Rectal smooth muscle tissue (tissue), 1 donor: Measurements from ENCODE around the gene FBP2.
"Not testable (repeated sequence)": the region's sequence is repeated elsewhere in the genome, so short reads cannot be mapped to it uniquely, and the experiment has no call there.

Experiments
- H3K27ac ChIP-seq: one replicate; pipeline ENCODE4 v1.7.0; 2013; ENCODE audit warnings: low read depth, low read length, inconsistent platforms
- H3K27me3 ChIP-seq: one replicate; pipeline ENCODE4 v1.7.0; 2013; ENCODE audit warnings: low read length; ENCODE audit not compliant: control insufficient read depth, insufficient read depth
- H3K36me3 ChIP-seq: one replicate; pipeline ENCODE4 v1.7.0; 2013; ENCODE audit warnings: low read length; ENCODE audit not compliant: control insufficient read depth, insufficient read depth
- H3K4me1 ChIP-seq: one replicate; pipeline ENCODE4 v1.7.0; 2013; ENCODE audit warnings: low read length; ENCODE audit not compliant: control insufficient read depth, insufficient read depth
- H3K4me3 ChIP-seq: one replicate; pipeline ENCODE4 v1.7.0; 2013; ENCODE audit warnings: low read length
- H3K9ac ChIP-seq: one replicate; pipeline ENCODE4 v1.7.0; 2013; ENCODE audit warnings: low read length

Gene FBP2

DNA sequence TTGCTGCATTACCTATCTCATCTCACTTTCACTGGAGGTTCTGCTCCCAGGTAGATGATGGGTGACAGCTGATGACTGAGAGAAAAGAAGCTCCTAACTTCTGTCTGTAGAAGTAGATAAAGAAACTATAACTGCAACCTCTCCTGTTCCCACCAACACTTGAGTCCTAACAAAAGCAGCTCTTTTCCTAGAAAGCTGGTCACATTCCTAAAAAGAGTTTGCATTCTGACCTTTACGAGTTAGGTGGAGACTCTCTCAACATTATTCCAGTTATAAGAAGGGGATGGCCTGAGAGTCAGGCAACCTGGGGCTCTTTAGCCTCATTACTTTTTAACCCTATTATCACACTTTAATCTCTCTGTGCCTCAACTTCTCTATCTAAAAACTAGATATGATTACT is 47.7 kb downstream of the FBP2 start:
- no peak overlapping the region for H3K4me3 ChIP-seq
- H3K9ac ChIP-seq, result no peak overlapping the region
- no peaks in the 10 kb centered on the region for H3K4me1 ChIP-seq
- H3K36me3 ChIP-seq, result no peaks in the 10 kb centered on the region
- no peaks in the 10 kb centered on the region for H3K27me3 ChIP-seq
- H3K27ac ChIP-seq, result no peak overlapping the region

DNA sequence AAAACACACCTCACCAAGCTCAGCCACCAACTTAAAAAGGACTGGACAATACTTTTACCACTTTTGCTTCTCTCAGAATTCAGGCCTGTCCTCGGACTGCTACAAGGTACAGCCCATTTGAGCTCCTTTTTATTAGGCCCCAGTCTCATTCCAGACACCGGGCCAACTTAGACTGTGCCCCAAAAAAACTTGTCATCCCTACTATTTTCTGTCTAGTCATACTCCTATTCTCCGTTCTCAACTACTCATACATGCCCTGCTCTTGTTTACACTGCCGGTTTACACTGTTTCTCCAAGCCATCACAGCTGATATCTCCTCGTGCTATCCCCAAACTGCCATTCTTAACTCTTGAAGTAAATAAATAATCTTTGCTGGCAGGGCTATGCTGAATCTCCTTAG is 49.3 kb downstream of the FBP2 start:
- H3K9ac ChIP-seq, H3K4me1 ChIP-seq, H3K36me3 ChIP-seq, H3K27me3 ChIP-seq, H3K4me3 ChIP-seq, H3K27ac ChIP-seq: not testable (repeated sequence)

DNA sequence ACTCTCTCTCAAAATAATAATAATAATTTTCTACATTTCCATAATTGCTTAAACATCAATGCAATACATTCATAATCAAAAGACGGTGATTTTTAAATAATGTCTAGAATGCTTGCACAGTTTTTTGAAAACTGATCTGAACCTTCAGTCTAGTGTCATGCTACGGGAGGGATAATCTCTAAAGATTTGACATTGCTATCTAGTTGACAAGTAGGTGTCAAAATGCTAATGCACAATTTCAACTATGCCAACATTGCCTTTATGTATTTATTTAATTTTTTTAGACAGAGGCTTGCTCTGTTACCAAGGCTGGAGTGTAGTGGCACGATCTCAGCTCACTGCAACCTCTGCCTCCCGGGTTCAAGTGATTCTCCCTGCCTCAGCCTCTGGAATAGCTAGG is 54.7 kb downstream of the FBP2 start:
- H3K4me1 ChIP-seq, result no peaks in the 10 kb centered on the region
- no peak overlapping the region for H3K9ac ChIP-seq
- no peaks in the 10 kb centered on the region for H3K36me3 ChIP-seq
- no peaks in the 10 kb centered on the region for H3K27me3 ChIP-seq
- H3K27ac ChIP-seq, result no peak overlapping the region
- H3K4me3 ChIP-seq, result no peak overlapping the region

DNA sequence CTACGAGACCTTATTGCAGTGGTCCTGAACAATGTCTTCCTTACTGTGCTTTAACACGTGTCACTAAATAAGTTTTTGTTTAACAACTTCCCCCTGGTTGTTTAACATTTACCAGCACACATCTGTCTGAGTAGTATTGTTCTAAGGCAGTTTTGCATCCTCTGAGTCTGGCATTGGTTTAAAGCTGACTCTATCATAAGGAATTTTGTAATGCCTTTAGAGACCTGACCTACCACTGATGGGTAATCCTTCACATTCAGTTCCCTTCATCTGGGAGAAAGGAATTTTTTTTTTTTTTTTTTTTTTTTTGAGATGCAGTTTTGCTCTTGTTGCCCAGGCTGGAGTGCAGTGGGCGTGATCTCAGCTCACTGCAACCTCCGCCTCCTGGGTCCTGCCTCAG is 58.7 kb downstream of the FBP2 start:
- Histone ChIP-seq H3K4me3 (no peak overlapping the region), H3K36me3 (no peaks in the 10 kb centered on the region), H3K9ac (no peak overlapping the region), H3K27me3 (no peaks in the 10 kb centered on the region), H3K27ac (no peak overlapping the region), H3K4me1 (no peaks in the 10 kb centered on the region)

DNA sequence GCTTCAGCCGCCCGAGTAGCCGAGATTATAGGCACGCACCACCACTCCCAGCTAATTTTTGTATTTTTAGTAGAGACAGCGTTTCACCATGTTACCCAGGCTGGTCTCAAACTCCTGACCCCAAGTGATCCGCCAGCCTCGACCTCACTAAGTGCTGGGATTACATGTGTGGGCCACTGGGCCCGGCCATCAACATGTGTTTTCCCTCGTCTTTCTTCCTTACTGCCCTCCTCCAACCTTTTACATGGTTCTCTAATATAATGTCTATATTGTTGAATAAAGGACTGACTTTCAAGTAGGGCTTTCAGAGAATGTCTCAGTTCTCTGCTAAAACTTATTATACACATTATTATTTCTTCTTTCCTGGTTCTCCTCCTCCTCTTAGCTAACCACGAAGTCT is 60.0 kb downstream of the FBP2 start:
- Histone ChIP-seq H3K9ac (no peak overlapping the region), H3K4me3 (no peak overlapping the region), H3K27ac (no peak overlapping the region), H3K36me3 (no peaks in the 10 kb centered on the region), H3K4me1 (no peaks in the 10 kb centered on the region), H3K27me3 (no peaks in the 10 kb centered on the region)

DNA sequence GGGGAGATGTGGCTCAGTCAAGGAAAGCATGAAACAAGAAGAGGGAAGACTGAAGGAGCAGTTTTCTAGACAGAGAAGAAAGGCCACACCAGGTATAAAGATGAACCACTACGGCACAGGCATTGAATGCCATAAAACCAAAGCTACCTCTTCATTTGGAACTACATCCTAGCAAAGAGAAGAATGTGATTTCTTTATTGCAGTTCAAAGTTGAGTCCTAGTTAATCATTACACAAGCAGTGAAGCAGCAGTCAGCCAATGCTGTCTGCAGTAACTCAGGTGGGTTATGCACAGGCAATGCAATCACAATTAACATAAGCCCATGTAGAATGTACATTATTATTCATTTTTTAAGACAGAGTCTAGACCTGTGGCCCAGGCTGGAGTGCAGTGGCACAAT is 60.5 kb downstream of the FBP2 start:
- H3K27me3 ChIP-seq, result no peaks in the 10 kb centered on the region
- no peak overlapping the region for H3K27ac ChIP-seq
- no peaks in the 10 kb centered on the region for H3K4me1 ChIP-seq
- no peak overlapping the region for H3K9ac ChIP-seq
- H3K36me3 ChIP-seq, result no peaks in the 10 kb centered on the region
- no peak overlapping the region for H3K4me3 ChIP-seq

DNA sequence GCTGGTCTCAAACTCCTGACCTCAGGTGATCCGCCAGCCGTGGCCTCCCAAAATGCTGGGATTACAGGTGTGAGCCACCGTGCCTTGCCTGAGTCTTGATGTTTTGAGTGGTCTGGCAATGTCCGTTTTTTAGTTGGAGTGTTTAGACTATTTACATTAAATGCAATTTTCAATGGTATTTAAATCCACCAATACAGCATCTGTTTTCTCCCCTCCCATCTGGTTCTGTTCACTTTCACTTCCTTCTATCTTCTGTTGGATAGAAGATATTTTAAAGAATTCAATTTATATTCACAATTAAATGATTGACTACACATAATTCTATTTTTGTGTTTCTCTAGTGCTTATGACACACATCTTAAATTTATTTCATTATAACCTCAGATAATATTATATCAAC is 64.7 kb downstream of the FBP2 start:
- no peak overlapping the region for H3K9ac ChIP-seq
- H3K27me3 ChIP-seq, result no peaks in the 10 kb centered on the region
- H3K4me3 ChIP-seq, result no peak overlapping the region
- no peaks in the 10 kb centered on the region for H3K36me3 ChIP-seq
- H3K27ac ChIP-seq, result no peak overlapping the region
- H3K4me1 ChIP-seq, result no peaks in the 10 kb centered on the region

DNA sequence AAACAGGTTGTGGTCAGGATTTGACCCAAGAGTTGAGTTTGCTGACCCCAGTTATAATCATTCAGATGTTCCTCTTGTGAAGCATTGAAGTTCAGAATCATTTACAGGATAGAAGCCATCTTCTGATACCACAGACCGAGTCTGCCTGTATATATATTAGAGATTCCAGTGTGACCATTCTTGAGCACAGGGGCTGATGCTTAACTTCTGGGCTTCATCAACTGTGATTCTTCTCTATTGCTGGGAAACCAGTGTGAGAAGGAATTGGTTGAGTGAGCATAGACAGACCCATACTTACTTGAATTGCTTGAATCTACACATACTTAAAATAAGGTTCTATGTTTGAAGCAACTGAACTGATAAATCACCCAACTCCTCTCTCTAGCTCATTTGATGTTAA is 66.7 kb downstream of the FBP2 start:
- no peak overlapping the region for H3K27ac ChIP-seq
- no peak overlapping the region for H3K4me3 ChIP-seq
- no peak overlapping the region for H3K9ac ChIP-seq

DNA sequence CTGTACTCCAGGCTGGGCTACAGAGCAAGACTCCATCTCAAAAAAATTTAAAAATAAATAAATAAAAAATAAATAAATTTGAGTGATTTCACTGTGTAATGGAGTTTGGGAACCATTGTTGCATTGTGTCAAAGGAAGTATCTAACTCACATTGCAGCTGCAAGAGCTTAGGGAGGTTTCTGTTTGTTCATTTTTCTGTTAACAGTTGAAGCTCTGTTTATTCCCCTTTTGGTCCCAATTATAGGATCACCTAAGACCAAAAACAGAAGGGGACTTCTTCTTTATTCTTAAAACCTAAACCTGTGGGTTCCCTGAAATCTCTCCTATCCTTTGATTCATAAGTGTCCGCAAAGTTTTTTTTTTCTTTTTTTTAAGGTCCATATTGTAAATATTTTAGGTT is 67.4 kb downstream of the FBP2 start:
- Histone ChIP-seq H3K36me3 (no peaks in the 10 kb centered on the region), H3K27ac (no peak overlapping the region), H3K9ac (no peak overlapping the region), H3K4me1 (no peaks in the 10 kb centered on the region), H3K4me3 (no peak overlapping the region), H3K27me3 (no peaks in the 10 kb centered on the region)

More for the DNA sequence above, 66.7 kb downstream of the FBP2 start:
- no peaks in the 10 kb centered on the region for H3K4me1 ChIP-seq
- H3K27me3 ChIP-seq, result no peaks in the 10 kb centered on the region
- H3K36me3 ChIP-seq, result no peaks in the 10 kb centered on the region

DNA sequence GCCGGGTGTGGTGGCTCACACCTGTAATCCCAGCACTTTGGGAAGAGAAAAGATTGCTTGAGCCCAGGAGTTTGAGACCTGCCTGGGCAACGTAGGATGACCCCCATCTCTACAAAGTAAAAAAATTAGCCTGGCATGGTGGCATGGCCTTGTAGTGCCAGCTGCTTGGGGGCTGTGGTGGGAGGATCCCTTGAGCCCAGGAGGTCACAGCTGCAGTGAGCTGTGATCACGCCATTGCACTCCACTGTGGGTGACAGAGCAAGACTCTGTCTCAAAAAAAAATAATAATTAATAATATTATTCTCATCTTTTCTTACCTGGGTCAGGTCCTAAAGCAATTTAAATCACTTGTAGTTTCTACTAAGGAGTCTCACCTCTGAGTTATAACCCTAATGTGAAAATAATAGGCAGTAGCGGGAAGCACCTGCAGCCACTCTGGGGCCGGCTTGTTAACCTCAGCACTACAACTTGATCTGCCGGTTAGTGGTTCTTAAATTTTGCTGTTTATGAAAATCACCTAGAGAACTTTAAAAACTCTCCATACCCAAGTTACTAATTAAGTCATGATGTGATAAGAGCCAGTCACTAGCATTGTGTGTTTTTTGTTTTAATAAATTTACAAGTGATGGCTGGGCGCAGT is 68.1 kb downstream of the FBP2 start:
- Histone ChIP-seq H3K27me3 (no peaks in the 10 kb centered on the region), H3K4me1 (no peaks in the 10 kb centered on the region), H3K36me3 (no peaks in the 10 kb centered on the region), H3K27ac (no peak overlapping the region), H3K4me3 (no peak overlapping the region), H3K9ac (no peak overlapping the region)

DNA sequence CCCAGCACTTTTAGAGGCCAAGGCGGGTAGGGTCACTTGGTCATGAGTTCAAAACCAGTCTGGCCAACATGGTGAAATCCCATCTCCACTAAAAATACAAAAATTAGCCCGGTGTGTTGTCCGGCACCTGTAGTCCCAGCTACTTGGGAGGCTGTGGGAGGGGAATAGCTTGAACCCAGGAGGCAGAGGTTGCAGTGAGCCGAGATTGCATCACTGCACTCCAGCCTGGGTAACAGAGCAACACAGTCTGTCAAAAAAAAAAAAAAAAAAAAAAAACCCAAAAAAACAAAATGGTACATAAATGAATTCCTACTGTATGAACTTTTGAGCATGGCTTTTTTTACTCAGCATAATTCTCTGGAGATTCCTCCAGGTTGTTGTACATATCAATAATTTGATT is 76.4 kb downstream of the FBP2 start:
- no peaks in the 10 kb centered on the region for H3K27me3 ChIP-seq
- no peak overlapping the region for H3K4me3 ChIP-seq
- H3K27ac ChIP-seq, result no peak overlapping the region
- no peaks in the 10 kb centered on the region for H3K36me3 ChIP-seq
- no peak overlapping the region for H3K9ac ChIP-seq
- no peaks in the 10 kb centered on the region for H3K4me1 ChIP-seq

DNA sequence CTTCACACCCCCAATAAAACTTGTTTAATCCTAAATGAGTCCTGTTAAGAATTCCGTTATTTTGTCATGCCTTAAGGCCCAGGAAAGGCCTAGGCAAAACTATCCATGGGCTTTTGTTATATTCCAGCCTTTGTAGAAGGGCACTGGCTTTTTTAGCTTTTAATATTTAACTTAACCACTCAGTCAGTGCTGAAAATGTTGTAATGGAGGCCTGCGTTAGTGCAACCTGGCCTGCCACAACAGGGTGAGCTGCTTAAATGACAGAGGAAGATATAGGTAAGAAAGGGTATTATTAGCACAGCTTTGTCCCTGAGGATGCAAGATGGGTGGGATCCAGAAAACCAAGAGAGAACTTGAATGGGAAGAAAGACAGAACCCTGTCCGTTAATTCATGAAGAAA is 78.9 kb downstream of the FBP2 start:
- Histone ChIP-seq H3K27ac (no peak overlapping the region), H3K9ac (no peak overlapping the region), H3K4me3 (no peak overlapping the region), H3K27me3 (no peaks in the 10 kb centered on the region), H3K4me1 (no peaks in the 10 kb centered on the region), H3K36me3 (no peaks in the 10 kb centered on the region)

DNA sequence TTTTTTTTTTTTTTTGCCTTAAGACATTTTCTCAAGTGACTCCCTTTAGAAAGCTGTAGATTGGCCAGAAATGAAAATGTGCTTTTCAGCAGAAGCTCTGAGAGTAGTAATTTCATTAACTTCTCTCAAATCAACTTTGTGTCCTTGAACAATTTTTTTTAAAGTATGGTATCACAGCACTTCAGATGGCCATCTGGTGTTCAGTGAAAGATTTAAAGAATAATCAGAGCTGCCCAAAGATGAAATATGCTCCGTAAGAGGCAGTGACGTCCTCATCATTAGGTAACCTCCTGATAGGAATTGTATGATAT is 81.7 kb downstream of the FBP2 start:
- Histone ChIP-seq H3K9ac (no peak overlapping the region), H3K27ac (no peak overlapping the region), H3K27me3 (no peaks in the 10 kb centered on the region), H3K4me1 (no peaks in the 10 kb centered on the region), H3K4me3 (no peak overlapping the region), H3K36me3 (no peaks in the 10 kb centered on the region)
